MCF 10A (cell line): ENCODE data around the gene EP400. TPM values are rescaled to one million over a fixed set of nuclear protein-coding genes. Genes with fewer than 3 reads are reported as not detected.

Experiments
- BruUV-seq: library from RNA; stranded (reverse); fragments of 400-500 nt; replicated peaks from 2 replicates; lab custom pipeline; 2021; lab: Mats Ljungman, UMichigan
- CTCF ChIA-PET: fragments of 300-600 bp; sonication (Branson Sonifier 250); formaldehyde crosslinking; extraction: SDS; loops from one replicate; lab custom pipeline; 2021; ENCODE audit warnings: antibody characterized with exemption, inconsistent platforms; lab: Yijun Ruan, JAX
- POLR2A ChIA-PET: fragments of 300-600, 350-650 bp; sonication (Branson Sonifier 250); formaldehyde crosslinking; extraction: SDS; loops from one replicate; lab custom pipeline; 2020; ENCODE audit warnings: antibody characterized with exemption, inconsistent platforms; lab: Yijun Ruan, JAX
- DNase-seq: peaks from one replicate; pipeline ENCODE4 v3.0.0-alpha.2; 2018; ENCODE audit not compliant: unreplicated experiment
- H3K27ac Mint-ChIP-seq: one replicate; pipeline ENCODE4 v1.8.0; 2022; ENCODE audit warnings: mild to moderate bottlenecking, low read depth, mixed read lengths; ENCODE audit not compliant: unreplicated experiment
- H3K27me3 Mint-ChIP-seq: one replicate; pipeline ENCODE4 v1.8.0; 2022; ENCODE audit warnings: mixed read lengths; ENCODE audit not compliant: insufficient read depth, unreplicated experiment
- H3K36me3 Mint-ChIP-seq: one replicate; pipeline ENCODE4 v1.8.0; 2022; ENCODE audit warnings: mild to moderate bottlenecking, moderate library complexity, mixed read lengths; ENCODE audit not compliant: insufficient read depth, unreplicated experiment
- H3K4me1 Mint-ChIP-seq: one replicate; pipeline ENCODE4 v1.8.0; 2022; ENCODE audit warnings: mixed read lengths; ENCODE audit not compliant: insufficient read depth, unreplicated experiment
- H3K4me3 Mint-ChIP-seq: one replicate; pipeline ENCODE4 v1.8.0; 2022; ENCODE audit warnings: mild to moderate bottlenecking, moderate library complexity, mixed read lengths; ENCODE audit not compliant: unreplicated experiment
- H3K9me3 Mint-ChIP-seq: one replicate; pipeline ENCODE4 v1.8.0; 2022; ENCODE audit warnings: mixed read lengths; ENCODE audit not compliant: unreplicated experiment
- intact Hi-C: fragments of 100-400 bp; cut with micrococcal nuclease; formaldehyde crosslinking; loops from 2 replicates; pipeline ENCODE4 v1.14.1; 2022
- total RNA-seq: library from RNA; stranded (reverse); gene quantifications from 2 replicates; pipeline ENCODE4 v1.2.3, GENCODE V29; 2022
- TF ChIP-seq, protein P1 (sequence below): fragments of 200-600 bp; IDR thresholded peaks from one replicate; pipeline ENCODE4 v1.8.0; 2022; ENCODE audit warnings: antibody characterized with exemption, mild to moderate bottlenecking; ENCODE audit not compliant: unreplicated experiment

Gene EP400
- total RNA-seq, 1 experiment from 2014 or later = 52.4 TPM

DNA sequence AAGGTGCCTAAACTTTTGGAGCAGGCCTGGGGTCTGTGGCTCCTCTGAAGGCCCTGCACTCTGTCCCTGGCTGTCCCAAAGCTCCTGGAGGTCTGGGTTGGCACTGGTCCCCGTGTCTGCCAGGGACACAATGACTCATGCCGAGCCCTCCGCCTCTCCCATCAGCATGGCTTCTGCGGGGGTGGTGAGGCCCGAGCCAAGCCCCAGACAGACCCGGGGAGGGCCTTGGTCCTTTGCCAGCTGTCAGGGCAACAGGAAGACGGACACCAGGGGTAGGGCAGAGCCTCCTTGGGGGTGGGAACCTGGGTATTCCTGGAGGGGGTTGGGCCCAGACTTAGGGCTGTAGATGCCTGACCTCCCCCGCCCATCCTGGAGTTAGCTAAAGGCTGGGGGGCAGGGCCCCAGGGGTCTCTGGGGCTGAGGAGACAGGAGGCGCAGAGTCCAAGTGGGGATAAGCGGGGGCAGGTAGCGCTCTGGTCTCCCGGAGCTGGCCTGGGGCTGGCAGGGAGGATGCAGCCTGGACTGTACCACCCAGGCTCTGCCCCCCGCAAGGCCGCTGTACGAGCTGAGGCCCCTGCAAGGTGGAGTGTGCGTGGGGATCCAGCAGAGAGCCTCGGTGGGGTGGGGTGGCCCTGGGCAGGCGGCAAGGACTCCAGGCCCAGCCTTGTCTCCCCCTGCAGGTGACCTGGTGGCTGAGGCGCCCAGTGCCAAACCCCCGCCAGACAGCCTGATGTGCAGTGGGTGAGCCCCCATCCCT is 37.0 kb upstream of the EP400 start:
- peak; percentile 90 for DNase-seq
- TF ChIP-seq, protein P1, sequence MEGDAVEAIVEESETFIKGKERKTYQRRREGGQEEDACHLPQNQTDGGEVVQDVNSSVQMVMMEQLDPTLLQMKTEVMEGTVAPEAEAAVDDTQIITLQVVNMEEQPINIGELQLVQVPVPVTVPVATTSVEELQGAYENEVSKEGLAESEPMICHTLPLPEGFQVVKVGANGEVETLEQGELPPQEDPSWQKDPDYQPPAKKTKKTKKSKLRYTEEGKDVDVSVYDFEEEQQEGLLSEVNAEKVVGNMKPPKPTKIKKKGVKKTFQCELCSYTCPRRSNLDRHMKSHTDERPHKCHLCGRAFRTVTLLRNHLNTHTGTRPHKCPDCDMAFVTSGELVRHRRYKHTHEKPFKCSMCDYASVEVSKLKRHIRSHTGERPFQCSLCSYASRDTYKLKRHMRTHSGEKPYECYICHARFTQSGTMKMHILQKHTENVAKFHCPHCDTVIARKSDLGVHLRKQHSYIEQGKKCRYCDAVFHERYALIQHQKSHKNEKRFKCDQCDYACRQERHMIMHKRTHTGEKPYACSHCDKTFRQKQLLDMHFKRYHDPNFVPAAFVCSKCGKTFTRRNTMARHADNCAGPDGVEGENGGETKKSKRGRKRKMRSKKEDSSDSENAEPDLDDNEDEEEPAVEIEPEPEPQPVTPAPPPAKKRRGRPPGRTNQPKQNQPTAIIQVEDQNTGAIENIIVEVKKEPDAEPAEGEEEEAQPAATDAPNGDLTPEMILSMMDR = no peak
- intact Hi-C loops = no loop called here
- Mint-ChIP-seq H3K4me3 (no peak overlapping the region), H3K36me3 (peaks cover 50% of the 10 kb centered on the region), H3K27me3 (no peaks in the 10 kb centered on the region), H3K9me3 (no peaks in the 10 kb centered on the region), H3K27ac (no peak overlapping the region), H3K4me1 (peaks cover 9% of the 10 kb centered on the region)
- ChIA-PET CTCF (no interaction called here), POLR2A (no interaction called here)
- BruUV-seq = no TSS peak

DNA sequence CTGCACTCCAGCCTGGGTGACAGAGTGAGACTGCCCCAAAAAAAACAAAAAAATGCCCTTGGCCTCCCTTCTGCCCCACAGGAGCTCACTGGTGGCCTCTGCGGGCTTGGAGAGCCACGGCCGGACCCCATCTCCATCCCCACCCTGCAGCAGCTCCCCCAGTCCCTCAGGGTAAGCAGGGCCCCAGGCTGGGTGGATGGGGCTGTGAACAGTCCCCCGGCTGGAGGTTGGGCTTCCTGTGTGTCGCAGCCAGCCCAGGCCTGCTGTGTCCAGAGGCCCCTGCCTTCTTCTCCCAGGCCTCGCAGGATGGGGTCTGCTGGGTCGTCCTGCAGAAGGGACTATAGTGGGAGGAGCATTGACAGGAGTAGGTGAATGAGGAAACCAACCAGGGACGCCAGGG is 36.1 kb upstream of the EP400 start:
- Mint-ChIP-seq H3K4me3 (no peak overlapping the region), H3K36me3 (peaks cover 48% of the 10 kb centered on the region), H3K9me3 (no peaks in the 10 kb centered on the region), H3K27me3 (no peaks in the 10 kb centered on the region), H3K4me1 (peaks cover 9% of the 10 kb centered on the region), H3K27ac (no peak overlapping the region)
- ChIA-PET POLR2A (no interaction called here), CTCF (interaction anchor here (0.8 kb wide), 1 partner anchor 109 kb away, joined by 3 read pairs; no protein-coding TSS in a partner anchor)
- no peak for DNase-seq
- no TSS peak for BruUV-seq
- intact Hi-C loops = no loop called here
- TF ChIP-seq, protein P1 = no peak

DNA sequence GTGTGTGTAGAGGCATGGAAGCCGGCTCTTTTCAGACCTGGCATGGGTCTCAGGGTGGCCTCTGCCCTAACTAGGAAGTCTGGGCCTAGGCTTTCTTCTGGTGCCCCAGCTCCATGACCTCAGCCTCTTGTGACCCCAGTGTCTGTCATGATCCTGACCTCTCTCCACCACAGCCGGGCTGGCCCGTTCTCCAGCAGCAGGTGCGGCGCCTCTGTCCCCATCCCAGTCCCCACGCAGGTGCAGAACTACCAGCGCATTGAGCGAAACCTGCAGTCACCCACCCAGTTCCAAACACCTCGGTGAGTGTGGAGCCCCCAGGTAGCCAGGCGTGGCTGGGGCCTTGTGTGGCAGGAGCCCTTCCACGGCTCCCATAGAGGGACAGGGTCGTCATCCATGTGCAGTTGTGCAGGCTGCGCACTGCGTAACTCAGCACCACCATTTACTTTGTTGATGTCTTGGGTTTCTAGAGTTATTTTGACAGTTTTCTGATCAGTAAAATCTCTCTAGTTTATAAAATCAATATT is 35.5 kb upstream of the EP400 start:
- no peak for DNase-seq
- Mint-ChIP-seq H3K27ac (no peak overlapping the region), H3K9me3 (no peaks in the 10 kb centered on the region), H3K4me1 (peaks cover 9% of the 10 kb centered on the region), H3K36me3 (peaks cover 42% of the 10 kb centered on the region), H3K27me3 (no peaks in the 10 kb centered on the region), H3K4me3 (no peak overlapping the region)
- ChIA-PET POLR2A (no interaction called here), CTCF (interaction anchor here (0.8 kb wide), 1 partner anchor 108 kb away, joined by 3 read pairs; no protein-coding TSS in a partner anchor)
- intact Hi-C loops = no loop called here
- TF ChIP-seq, protein P1 = no peak
- BruUV-seq = no TSS peak

DNA sequence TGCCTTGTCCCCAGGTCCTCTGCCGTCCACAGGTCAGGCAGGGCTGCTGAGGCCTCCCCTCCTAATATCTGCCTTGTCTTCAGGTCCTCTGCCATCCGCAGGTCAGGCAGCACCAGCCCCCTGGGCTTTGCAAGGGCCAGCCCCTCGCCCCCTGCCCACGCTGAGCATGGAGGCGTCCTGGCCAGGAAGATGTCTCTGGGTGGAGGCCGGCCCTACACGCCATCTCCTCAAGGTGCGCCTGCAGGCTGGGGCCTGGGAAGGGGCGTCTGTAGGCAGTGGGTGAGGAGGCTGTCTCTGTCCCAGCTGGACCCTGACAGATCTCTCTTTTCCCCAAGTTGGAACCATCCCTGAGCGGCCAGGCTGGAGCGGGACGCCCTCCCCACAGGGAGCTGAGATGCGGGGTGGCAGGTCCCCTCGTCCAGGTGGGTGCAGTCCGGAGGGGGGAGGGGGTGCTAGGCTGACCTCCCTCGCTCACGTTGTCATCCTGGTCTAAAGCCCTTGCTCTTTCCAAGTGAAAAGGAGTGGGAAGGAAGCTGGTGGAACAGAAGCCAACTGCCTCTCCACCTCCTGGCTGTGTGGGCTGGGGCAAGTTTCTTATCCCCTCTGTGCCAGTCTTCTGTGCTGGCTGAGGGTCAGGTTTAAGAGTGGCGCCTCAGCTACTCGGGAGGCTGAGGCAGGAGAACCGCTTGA is 34.6 kb upstream of the EP400 start:
- CTCF ChIA-PET = interaction anchor here (0.5 to 0.7 kb wide), 2 partner anchors 32 to 61 kb away, joined by 3 to 4 read pairs; no protein-coding TSS in a partner anchor
- H3K4me3 Mint-ChIP-seq = no peak overlapping the region
- no peaks in the 10 kb centered on the region for H3K27me3 Mint-ChIP-seq
- no TSS peak for BruUV-seq
- no peak overlapping the region for H3K27ac Mint-ChIP-seq
- TF ChIP-seq, protein P1 = no peak
- POLR2A ChIA-PET = no interaction called here
- peaks cover 45% of the 10 kb centered on the region for H3K36me3 Mint-ChIP-seq
- peaks cover 9% of the 10 kb centered on the region for H3K4me1 Mint-ChIP-seq
- intact Hi-C loops = no loop called here
- no peaks in the 10 kb centered on the region for H3K9me3 Mint-ChIP-seq
- no peak for DNase-seq
